K562 (cell line): ENCODE measurements around the gene BEST4. TPM values are rescaled to one million over a fixed set of nuclear protein-coding genes. Genes with fewer than 3 reads are reported as not detected.

Experiments used
- E2F1 ChIP-seq: sonication (generic); formaldehyde crosslinking; IDR thresholded peaks from 2 replicates; pipeline ENCODE4 v1.8.1; 2023; ENCODE audit warnings: mild to moderate bottlenecking, missing genetic modification reagents, moderate library complexity
- KDM5B ChIP-seq: fragments of 200-600 bp; sonication (generic); IDR thresholded peaks from 2 replicates; pipeline ENCODE4 v1.6.1; 2012; ENCODE audit warnings: low read depth, mild to moderate bottlenecking, moderate library complexity, low read length, control low read depth, inconsistent platforms; ENCODE audit not compliant: insufficient replicate concordance
- KLF1 ChIP-seq: fragments of 450-650 bp; IDR thresholded peaks from 2 replicates; pipeline ENCODE4 v1.6.1; 2016; ENCODE audit warnings: missing genetic modification characterization, missing compliant biosample characterization
- MED1 ChIP-seq: sonication (generic); formaldehyde crosslinking; IDR thresholded peaks from 2 replicates; pipeline ENCODE4 v1.8.1; 2023; ENCODE audit warnings: missing genetic modification reagents, borderline replicate concordance
- PHF21A ChIP-seq: fragments of 450-650 bp; IDR thresholded peaks from 2 replicates; pipeline ENCODE4 v1.6.1; 2017; ENCODE audit warnings: low read depth, borderline replicate concordance
- POLR2A ChIP-seq: fragments of 450-650 bp; conservative IDR thresholded peaks from 2 replicates; pipeline ENCODE4 v1.6.1; 2016
- POLR2G ChIP-seq: fragments of 200-400 bp; formaldehyde crosslinking; IDR thresholded peaks from 2 replicates; pipeline ENCODE4 v1.6.1; 2017; ENCODE audit warnings: low read depth, mild to moderate bottlenecking, antibody characterized with exemption, low read length, moderate library complexity
- PRDM10 ChIP-seq: fragments of 450-650 bp; IDR thresholded peaks from 2 replicates; pipeline ENCODE4 v1.6.1; 2018; ENCODE audit not compliant: partially characterized antibody
- RBFOX2 ChIP-seq: fragments of 200-400 bp; formaldehyde crosslinking; IDR thresholded peaks from 2 replicates; pipeline ENCODE4 v1.6.1; 2017; ENCODE audit warnings: low read depth, mild to moderate bottlenecking, low read length, moderate library complexity
- SETDB1 ChIP-seq: IDR thresholded peaks from one replicate; pipeline ENCODE4 v1.6.1; 2012; ENCODE audit warnings: low read length, control low read depth, inconsistent platforms
- SNIP1 ChIP-seq: fragments of 450-650 bp; IDR thresholded peaks from 2 replicates; pipeline ENCODE4 v1.7.1; 2017; ENCODE audit warnings: low read depth, mild to moderate bottlenecking
- SNRNP70 ChIP-seq: fragments of 200-400 bp; formaldehyde crosslinking; optimal IDR thresholded peaks from 2 replicates; pipeline ENCODE3; 2017; ENCODE audit warnings: low read depth, low read length
- ZNF140 ChIP-seq: fragments of 250-450 bp; sonication (Bioruptor Pico); IDR thresholded peaks from 2 replicates; pipeline ENCODE4 v1.8.0; 2021; ENCODE audit warnings: moderate library complexity, mild to moderate bottlenecking, inconsistent platforms
- ZNF184 ChIP-seq: sonication (generic); formaldehyde crosslinking; IDR thresholded peaks from 2 replicates; pipeline ENCODE4 v1.5.0; 2020; ENCODE audit warnings: missing genetic modification reagents
- ZNF347 ChIP-seq: fragments of 450-650 bp; formaldehyde crosslinking; IDR thresholded peaks from 2 replicates; pipeline ENCODE4 v1.4.0; 2020; ENCODE audit warnings: low read depth, mild to moderate bottlenecking, moderate library complexity
- ZNF561 ChIP-seq: fragments of 450-650 bp; formaldehyde crosslinking; conservative IDR thresholded peaks from 2 replicates; pipeline ENCODE4 v1.4.0; 2020; ENCODE audit warnings: mild to moderate bottlenecking, moderate library complexity
- polyA plus RNA-seq, 8 experiments: library from polyadenylated mRNA; depleted of rRNA in 4 of 8; stranded (reverse) in 5 of 8; unstranded in 3 of 8; fragments of >200 nt; fragmentation: Nextera tagmentation in 2 of 8; fragmentation: Illumina TruSeq in 1 of 8; extraction: Ambion mirVana in 2 of 8; extraction: Trizol in 1 of 8; gene quantifications; 2 replicates each; pipeline versions ENCODE4 v1.2.1 to v1.2.3, GENCODE V29; 2011 to 2014; ENCODE audit warnings: inconsistent platforms in 1 of 8, missing spikeins in 1 of 8
- total RNA-seq, 7 experiments: library from RNA; depleted of rRNA in 6 of 7; stranded (reverse); fragments of >200 nt in 6 of 7; fragmentation: Illumina TruSeq in 2 of 7; extraction: Trizol in 2 of 7; gene quantifications; 2 replicates each; pipeline versions ENCODE4 v1.2.1 to v1.2.3, GENCODE V29; 2011 to 2021; ENCODE audit warnings: low replicate concordance in 1 of 7
- TF ChIP-seq, protein P1 (sequence below): fragments of 250-450 bp; sonication (Bioruptor Pico); IDR thresholded peaks from 2 replicates; pipeline ENCODE4 v1.9.0; 2021; ENCODE audit warnings: mild to moderate bottlenecking

BEST4 gene
- total and polyA plus RNA-seq, 9 of the 15 experiments (the other 6 are each of a cell fraction or from before 2014, with no cell fraction given): 0.07 to 0.11 TPM; not detected in 7

- TF ChIP-seq POLR2A: peak; percentile 10; the same call in 1 of the 2 replicates
- TF ChIP-seq MED1 (CRISPR knock-in tag): no peak
- TF ChIP-seq SNIP1: no peak
- 0 out of 2 replicates have a peak, but pooled peaks have one; percentile 28 for TF ChIP-seq KLF1 (tag)
- TF ChIP-seq POLR2G: 0 out of 2 replicates have a peak, but pooled peaks have one; percentile 39
- peak; percentile 20 for TF ChIP-seq KDM5B
- 0 out of 2 replicates have a peak, but pooled peaks have one; percentile 23 for TF ChIP-seq PHF21A
- TF ChIP-seq ZNF184: no peak
- TF ChIP-seq E2F1: peak; percentile 40; the same call in 1 of the 2 replicates
- no peak for TF ChIP-seq SETDB1
- TF ChIP-seq RBFOX2: peak; percentile 63; the same call in 1 of the 2 replicates
- TF ChIP-seq SNRNP70: peak; percentile 8
- TF ChIP-seq ZNF347: no peak
- no peak for TF ChIP-seq ZNF561 (CRISPR knock-in tag)
- no peak for TF ChIP-seq ZNF140 (CRISPR knock-in tag)
- TF ChIP-seq PRDM10: no peak
- TF ChIP-seq, protein P1, sequence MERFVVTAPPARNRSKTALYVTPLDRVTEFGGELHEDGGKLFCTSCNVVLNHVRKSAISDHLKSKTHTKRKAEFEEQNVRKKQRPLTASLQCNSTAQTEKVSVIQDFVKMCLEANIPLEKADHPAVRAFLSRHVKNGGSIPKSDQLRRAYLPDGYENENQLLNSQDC (CRISPR knock-in tag): no peak
These were observed 9.0 kb downstream of the BEST4 start (continued) for GRCh38 chr1:44778705-44779576.
